ENCODE data around the gene FTO. TPM values are rescaled to one million over a fixed set of nuclear protein-coding genes. Genes with fewer than 3 reads are reported as not detected.

FTO gene
- polyA plus RNA-seq, 1 experiment = 135 TPM

DNA sequence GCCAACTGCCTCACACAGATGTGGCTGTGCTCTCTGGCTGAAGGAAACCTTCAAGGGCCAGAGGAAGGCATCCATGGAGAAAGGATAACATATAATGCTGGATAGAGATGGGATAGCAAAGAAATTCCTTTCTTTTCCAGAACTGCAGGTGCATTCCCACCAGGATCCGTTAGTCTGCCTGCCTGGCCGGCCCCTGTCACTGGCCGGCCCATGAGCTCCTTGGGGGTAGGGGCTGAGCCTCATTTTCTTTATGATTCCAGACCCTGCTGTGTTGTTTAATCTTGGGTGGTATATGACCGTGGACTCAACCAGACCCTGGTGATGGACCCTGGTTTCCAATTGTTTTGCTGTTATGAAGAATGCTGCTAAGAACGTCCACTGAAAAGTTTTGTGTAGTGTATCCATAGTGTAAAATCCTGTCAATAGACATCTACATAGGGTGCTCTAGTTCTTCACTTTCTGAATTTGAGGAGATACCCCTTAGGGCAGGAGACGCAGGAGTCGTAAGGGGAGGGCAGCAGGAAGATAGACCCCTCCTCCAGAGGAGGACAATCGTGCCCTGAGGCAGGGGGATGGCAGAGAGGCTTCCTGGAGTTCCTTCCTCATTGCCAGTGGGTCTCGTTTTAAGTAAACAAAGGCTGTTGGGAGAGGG lies 489.2 kb downstream of the FTO start:
- H3K9me3 ChIP-seq (ENCODE audit: control insufficient read depth, insufficient read depth, low read length) = peaks cover 13% of the 10 kb centered on the region; the same call in 1 of the 2 replicates
- H3K27me3 ChIP-seq (ENCODE audit: control insufficient read depth, insufficient read depth, low read length) = peaks cover 7% of the 10 kb centered on the region
- H3K27ac ChIP-seq (ENCODE audit: low read depth, low read length) = no peak overlapping the region
- TF ChIP-seq, protein P1, sequence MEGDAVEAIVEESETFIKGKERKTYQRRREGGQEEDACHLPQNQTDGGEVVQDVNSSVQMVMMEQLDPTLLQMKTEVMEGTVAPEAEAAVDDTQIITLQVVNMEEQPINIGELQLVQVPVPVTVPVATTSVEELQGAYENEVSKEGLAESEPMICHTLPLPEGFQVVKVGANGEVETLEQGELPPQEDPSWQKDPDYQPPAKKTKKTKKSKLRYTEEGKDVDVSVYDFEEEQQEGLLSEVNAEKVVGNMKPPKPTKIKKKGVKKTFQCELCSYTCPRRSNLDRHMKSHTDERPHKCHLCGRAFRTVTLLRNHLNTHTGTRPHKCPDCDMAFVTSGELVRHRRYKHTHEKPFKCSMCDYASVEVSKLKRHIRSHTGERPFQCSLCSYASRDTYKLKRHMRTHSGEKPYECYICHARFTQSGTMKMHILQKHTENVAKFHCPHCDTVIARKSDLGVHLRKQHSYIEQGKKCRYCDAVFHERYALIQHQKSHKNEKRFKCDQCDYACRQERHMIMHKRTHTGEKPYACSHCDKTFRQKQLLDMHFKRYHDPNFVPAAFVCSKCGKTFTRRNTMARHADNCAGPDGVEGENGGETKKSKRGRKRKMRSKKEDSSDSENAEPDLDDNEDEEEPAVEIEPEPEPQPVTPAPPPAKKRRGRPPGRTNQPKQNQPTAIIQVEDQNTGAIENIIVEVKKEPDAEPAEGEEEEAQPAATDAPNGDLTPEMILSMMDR (IDR thresholded peaks at IDR 0.05; ENCODE audit: low read depth, low read length) = no peak
- ChIA-PET POLR2A (no interaction called here), CTCF (interaction anchor here (1.1 kb wide), 1 partner anchor 13 kb away, joined by 4 read pairs; no protein-coding TSS in a partner anchor)
- no peak for DNase-seq (ENCODE audit: low read depth, low spot score)
- no peak overlapping the region for H3K4me3 ChIP-seq (ENCODE audit: low read depth, low read length)

DNA sequence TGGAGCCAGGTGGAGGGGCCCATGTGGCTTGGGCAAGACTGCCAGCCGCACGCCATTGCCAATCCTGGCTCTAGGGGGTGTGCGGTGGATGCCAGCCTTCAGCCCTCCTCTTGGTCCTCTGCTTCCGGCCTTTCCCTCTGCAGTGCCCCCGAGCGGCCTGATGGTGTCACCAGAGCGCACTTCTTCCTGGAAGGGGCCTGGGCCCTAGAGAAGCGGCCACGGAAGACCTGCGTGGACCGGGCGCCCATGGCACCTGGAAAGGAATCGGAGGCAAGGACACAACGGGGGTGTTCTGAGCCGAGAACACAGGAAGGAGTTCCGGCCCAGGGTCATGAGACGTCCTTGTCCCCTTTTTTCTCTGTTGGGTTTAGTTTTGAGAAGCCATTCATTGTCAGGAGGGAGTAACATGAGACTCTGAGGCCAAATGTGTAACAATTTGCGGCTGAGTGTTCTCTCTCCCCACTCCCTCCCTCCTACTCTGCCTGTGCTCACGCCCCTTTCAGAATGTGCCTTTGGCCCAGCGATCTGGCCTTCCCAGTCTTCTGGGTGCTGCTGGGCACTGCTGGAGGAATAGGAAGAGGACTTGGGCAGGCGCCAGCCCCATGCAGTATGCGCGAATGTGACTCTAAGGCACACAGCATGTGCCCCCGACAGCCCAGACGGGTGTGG lies 489.8 kb downstream of the FTO start:
- POLR2A ChIA-PET = no interaction called here
- CTCF ChIA-PET = no interaction called here
- H3K27ac ChIP-seq (ENCODE audit: low read depth, low read length) = no peak overlapping the region
- DNase-seq (ENCODE audit: low read depth, low spot score) = no peak
- H3K4me3 ChIP-seq (ENCODE audit: low read depth, low read length) = no peak overlapping the region
- H3K27me3 ChIP-seq (ENCODE audit: control insufficient read depth, insufficient read depth, low read length) = peaks cover 9% of the 10 kb centered on the region
- TF ChIP-seq, protein P1 (IDR thresholded peaks at IDR 0.05; ENCODE audit: low read depth, low read length) = peak; percentile 61
- H3K9me3 ChIP-seq (ENCODE audit: control insufficient read depth, insufficient read depth, low read length) = peaks cover 13% of the 10 kb centered on the region; the same call in 1 of the 2 replicates

- no peak overlapping the region for H3K27ac ChIP-seq (ENCODE audit: low read depth, low read length)
- CTCF ChIA-PET = no interaction called here
- POLR2A ChIA-PET = no interaction called here
- TF ChIP-seq, protein P1 (IDR thresholded peaks at IDR 0.05; ENCODE audit: low read depth, low read length) = no peak
- H3K27me3 ChIP-seq (ENCODE audit: control insufficient read depth, insufficient read depth, low read length) = peaks cover 9% of the 10 kb centered on the region
- no peak overlapping the region for H3K4me3 ChIP-seq (ENCODE audit: low read depth, low read length)
- H3K9me3 ChIP-seq (ENCODE audit: control insufficient read depth, insufficient read depth, low read length) = peaks cover 13% of the 10 kb centered on the region; the same call in 1 of the 2 replicates
- no peak for DNase-seq (ENCODE audit: low read depth, low spot score)
Measured at GRCh38 chr16:54194334-54194743, 490.4 kb downstream of the FTO start.

GRCh38 chr16:54197758-54198157 lies 493.8 kb downstream of the FTO start:
- ChIA-PET CTCF (no interaction called here), POLR2A (no interaction called here)
- H3K9me3 ChIP-seq (ENCODE audit: control insufficient read depth, insufficient read depth, low read length) = peaks cover 11% of the 10 kb centered on the region
- TF ChIP-seq, protein P1 (IDR thresholded peaks at IDR 0.05; ENCODE audit: low read depth, low read length) = no peak
- H3K4me3 ChIP-seq (ENCODE audit: low read depth, low read length) = no peak overlapping the region
- no peak for DNase-seq (ENCODE audit: low read depth, low spot score)
- H3K27me3 ChIP-seq (ENCODE audit: control insufficient read depth, insufficient read depth, low read length) = peaks cover 9% of the 10 kb centered on the region
- no peak overlapping the region for H3K27ac ChIP-seq (ENCODE audit: low read depth, low read length)

DNA sequence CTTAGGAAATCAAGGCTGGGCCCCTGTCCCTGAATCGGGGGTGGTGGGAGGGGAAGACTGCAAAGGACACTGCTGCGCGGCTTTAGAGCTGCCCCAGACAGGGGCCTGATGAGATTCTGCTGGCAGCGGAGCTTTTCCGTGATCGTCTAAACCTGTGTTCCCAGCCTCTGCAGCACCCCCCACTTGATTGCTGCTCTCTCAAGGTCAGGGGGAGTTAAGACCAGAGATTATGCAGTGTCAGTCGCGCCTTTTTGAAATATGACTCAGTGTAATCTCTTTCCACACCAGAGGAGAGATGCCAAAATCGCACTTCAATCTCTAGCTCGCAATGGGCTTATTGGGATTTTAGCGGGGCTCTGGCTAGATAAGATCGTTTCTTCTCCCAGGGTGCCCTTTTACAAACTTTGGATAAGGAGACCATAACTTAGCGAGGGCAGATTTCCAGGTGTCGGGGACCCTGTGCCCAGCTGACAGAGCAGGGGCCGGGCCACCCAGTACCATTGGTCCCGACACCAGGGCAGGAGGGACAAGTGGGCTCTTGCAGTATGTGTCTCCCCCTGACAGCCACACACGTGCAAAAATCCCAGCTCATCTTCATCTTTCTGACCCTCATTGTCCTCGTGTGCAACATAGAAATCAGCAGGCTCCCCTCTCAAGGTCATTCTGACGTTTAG lies 495.7 kb downstream of the FTO start:
- DNase-seq (ENCODE audit: low read depth, low spot score) = no peak
- ChIA-PET POLR2A (no interaction called here), CTCF (no interaction called here)
- peaks cover 9% of the 10 kb centered on the region for H3K27me3 ChIP-seq (ENCODE audit: control insufficient read depth, insufficient read depth, low read length)
- H3K9me3 ChIP-seq (ENCODE audit: control insufficient read depth, insufficient read depth, low read length) = peaks cover 3% of the 10 kb centered on the region
- no peak overlapping the region for H3K4me3 ChIP-seq (ENCODE audit: low read depth, low read length)
- H3K27ac ChIP-seq (ENCODE audit: low read depth, low read length) = no peak overlapping the region
- TF ChIP-seq, protein P1 (IDR thresholded peaks at IDR 0.05; ENCODE audit: low read depth, low read length) = no peak

All from AG04450 (cell line).